HEK293 (cell line): ENCODE measurements around the gene C2CD3.

Experiments used
- CTCF ChIA-PET: fragments of 350-600 bp; formaldehyde crosslinking; extraction: SDS; loops from one replicate; lab custom pipeline; 2021; ENCODE audit warnings: antibody characterized with exemption; lab: Yijun Ruan, JAX
- POLR2A ChIA-PET: fragments of 300-600 bp; formaldehyde crosslinking; extraction: SDS; loops from one replicate; lab custom pipeline; 2020; ENCODE audit warnings: antibody characterized with exemption, inconsistent platforms; lab: Yijun Ruan, JAX
- H3K27ac ChIP-seq: fragments of 200-500 bp; sonication (Bioruptor generic); 2 replicates; pipeline ENCODE4 v1.5.1; 2014; ENCODE audit warnings: low read depth, low read length, control low read depth, inconsistent platforms; ENCODE audit errors: extremely low read depth
- H3K36me3 ChIP-seq, 2 experiments: fragments of 200-500 bp in 1 of 2; sonication (Bioruptor generic) in 1 of 2; 1 replicate in 1 of 2; 2 replicates in 1 of 2; pipeline ENCODE4 v1.5.1; 2014 to 2017; ENCODE audit warnings: inconsistent platforms in 2 of 2, low read length in 2 of 2; ENCODE audit not compliant: control insufficient read depth in 2 of 2, insufficient read depth in 1 of 2
- H3K4me1 ChIP-seq: fragments of 200-500 bp; sonication (Bioruptor generic); 2 replicates; pipeline ENCODE4 v1.5.1; 2014; ENCODE audit warnings: mild to moderate bottlenecking, low read length, inconsistent platforms; ENCODE audit not compliant: control insufficient read depth, insufficient read depth
- H3K4me3 ChIP-seq: 2 replicates; pipeline ENCODE4 v1.5.1; 2011; ENCODE audit warnings: low read depth, mild to moderate bottlenecking, control low read depth, low read length, moderate library complexity
- H3K9me3 ChIP-seq: fragments of 200-500 bp; sonication (Bioruptor generic); 2 replicates; pipeline ENCODE4 v1.5.1; 2014; ENCODE audit warnings: low read depth, low read length, inconsistent platforms; ENCODE audit not compliant: control insufficient read depth, insufficient read depth
- HOXA7 ChIP-seq: sonication (generic); formaldehyde crosslinking; IDR thresholded peaks from 2 replicates; pipeline ENCODE4 v1.8.1; 2022; ENCODE audit warnings: missing genetic modification reagents, borderline replicate concordance
- HOXD13 ChIP-seq: sonication (generic); formaldehyde crosslinking; IDR thresholded peaks from 2 replicates; pipeline ENCODE4 v1.8.0; 2022; ENCODE audit warnings: missing genetic modification reagents, borderline replicate concordance
- KLF10 ChIP-seq: fragments of 450-650 bp; IDR thresholded peaks from 2 replicates; pipeline ENCODE4 v1.5.1; 2018; ENCODE audit warnings: missing biosample characterization, mild to moderate bottlenecking, missing genetic modification characterization
- OVOL3 ChIP-seq: fragments of 450-650 bp; formaldehyde crosslinking; IDR thresholded peaks from 2 replicates; pipeline ENCODE4 v1.5.1; 2016; ENCODE audit warnings: missing biosample characterization, missing genetic modification characterization
- PRDM6 ChIP-seq: fragments of 450-650 bp; formaldehyde crosslinking; IDR thresholded peaks from 2 replicates; pipeline ENCODE4 v1.5.1; 2017; ENCODE audit warnings: missing biosample characterization, missing genetic modification characterization
- SALL2 ChIP-seq: fragments of 450-650 bp; formaldehyde crosslinking; IDR thresholded peaks from 2 replicates; pipeline ENCODE4 v1.5.0; 2017; ENCODE audit warnings: missing biosample characterization, mild to moderate bottlenecking, missing genetic modification characterization, borderline replicate concordance
- ZFP41 ChIP-seq: fragments of 450-650 bp; formaldehyde crosslinking; IDR thresholded peaks from 2 replicates; pipeline ENCODE4 v1.5.1; 2016; ENCODE audit warnings: missing biosample characterization, missing genetic modification characterization, borderline replicate concordance
- ZIC2 ChIP-seq: fragments of 450-650 bp; formaldehyde crosslinking; IDR thresholded peaks from 2 replicates; pipeline ENCODE4 v1.5.1; 2016; ENCODE audit warnings: missing biosample characterization, missing genetic modification characterization
- ZNF138 ChIP-seq: fragments of 450-650 bp; formaldehyde crosslinking; IDR thresholded peaks from 2 replicates; pipeline ENCODE4 v1.5.1; 2016; ENCODE audit warnings: missing biosample characterization, missing genetic modification characterization, borderline replicate concordance
- ZNF174 ChIP-seq: fragments of 450-650 bp; formaldehyde crosslinking; IDR thresholded peaks from 2 replicates; pipeline ENCODE4 v1.5.0; 2017; ENCODE audit warnings: missing biosample characterization, mild to moderate bottlenecking, missing genetic modification characterization
- ZNF19 ChIP-seq: fragments of 450-650 bp; formaldehyde crosslinking; IDR thresholded peaks from 2 replicates; pipeline ENCODE4; 2016; ENCODE audit warnings: missing biosample characterization, missing genetic modification characterization, low read depth
- ZNF324 ChIP-seq: fragments of 450-650 bp; formaldehyde crosslinking; IDR thresholded peaks from 2 replicates; pipeline ENCODE4 v1.5.1; 2016; ENCODE audit warnings: missing biosample characterization, missing genetic modification characterization
- ZNF350 ChIP-seq: fragments of 450-650 bp; formaldehyde crosslinking; IDR thresholded peaks from 2 replicates; pipeline ENCODE4 v1.5.0; 2017; ENCODE audit warnings: missing biosample characterization, mild to moderate bottlenecking, missing genetic modification characterization
- ZNF366 ChIP-seq: fragments of 450-650 bp; formaldehyde crosslinking; conservative IDR thresholded peaks from 2 replicates; pipeline ENCODE4 v1.5.1; 2016; ENCODE audit warnings: missing biosample characterization, missing genetic modification characterization
- ZNF449 ChIP-seq: fragments of 450-650 bp; formaldehyde crosslinking; IDR thresholded peaks from 2 replicates; pipeline ENCODE4 v1.5.1; 2017; ENCODE audit warnings: missing biosample characterization, mild to moderate bottlenecking, missing genetic modification characterization, moderate library complexity
- ZNF48 ChIP-seq: fragments of 450-650 bp; formaldehyde crosslinking; IDR thresholded peaks from 2 replicates; pipeline ENCODE4 v1.5.1; 2016; ENCODE audit warnings: missing biosample characterization, missing genetic modification characterization
- ZNF585B ChIP-seq: fragments of 450-650 bp; formaldehyde crosslinking; IDR thresholded peaks from 2 replicates; pipeline ENCODE4 v1.5.1; 2016; ENCODE audit warnings: missing biosample characterization, missing genetic modification characterization
- ZNF629 ChIP-seq: fragments of 450-650 bp; formaldehyde crosslinking; IDR thresholded peaks from 2 replicates; pipeline ENCODE4 v1.5.1; 2017; ENCODE audit warnings: missing biosample characterization, missing genetic modification characterization
- ZNF658 ChIP-seq: fragments of 450-650 bp; formaldehyde crosslinking; IDR thresholded peaks from 2 replicates; pipeline ENCODE4; 2016; ENCODE audit warnings: missing biosample characterization, missing genetic modification characterization
- ZNF76 ChIP-seq: fragments of 450-650 bp; formaldehyde crosslinking; IDR thresholded peaks from 2 replicates; pipeline ENCODE4; 2016; ENCODE audit warnings: low read depth, missing biosample characterization, missing genetic modification characterization, borderline replicate concordance
- ZNF785 ChIP-seq: fragments of 450-650 bp; formaldehyde crosslinking; IDR thresholded peaks from 2 replicates; pipeline ENCODE4 v1.5.1; 2016; ENCODE audit warnings: missing biosample characterization, missing genetic modification characterization
- TF ChIP-seq, protein P1 (sequence below): fragments of 450-650 bp; formaldehyde crosslinking; IDR thresholded peaks from 2 replicates; pipeline ENCODE4 v1.5.1; 2016; ENCODE audit warnings: missing biosample characterization, missing genetic modification characterization
- TF ChIP-seq, protein P2 (sequence below): fragments of 450-650 bp; IDR thresholded peaks from 2 replicates; pipeline ENCODE4 v1.5.1; 2018; ENCODE audit warnings: missing biosample characterization, mild to moderate bottlenecking, missing genetic modification characterization
- TF ChIP-seq, protein P3 (sequence below): fragments of 450-650 bp; formaldehyde crosslinking; IDR thresholded peaks from 2 replicates; pipeline ENCODE4 v1.5.1; 2016; ENCODE audit warnings: missing biosample characterization, missing genetic modification characterization

C2CD3 gene

GRCh38 chr11:73991471-73992006, 179.3 kb downstream of the C2CD3 start:
- H3K27ac ChIP-seq: no peak overlapping the region
- no peak overlapping the region for H3K4me3 ChIP-seq
- no peaks in the 10 kb centered on the region for H3K4me1 ChIP-seq
- ChIA-PET POLR2A (no interaction called here), CTCF (interaction anchor here (0.9 kb wide), 1 partner anchor 11 kb away, joined by 3 read pairs; no protein-coding TSS in a partner anchor)
- no peaks in the 10 kb centered on the region for H3K9me3 ChIP-seq
- no peaks in the 10 kb centered on the region for H3K36me3 ChIP-seq
- TF ChIP-seq PRDM6 (tag by site-specific recombination) (no peak), ZNF174 (tag by site-specific recombination) (no peak), ZIC2 (tag by site-specific recombination) (peak; percentile 41; the same call in 1 of the 2 replicates), ZNF658 (no peak), ZNF324 (tag by site-specific recombination) (no peak), HOXA7 (no peak)
- TF ChIP-seq, protein P1, sequence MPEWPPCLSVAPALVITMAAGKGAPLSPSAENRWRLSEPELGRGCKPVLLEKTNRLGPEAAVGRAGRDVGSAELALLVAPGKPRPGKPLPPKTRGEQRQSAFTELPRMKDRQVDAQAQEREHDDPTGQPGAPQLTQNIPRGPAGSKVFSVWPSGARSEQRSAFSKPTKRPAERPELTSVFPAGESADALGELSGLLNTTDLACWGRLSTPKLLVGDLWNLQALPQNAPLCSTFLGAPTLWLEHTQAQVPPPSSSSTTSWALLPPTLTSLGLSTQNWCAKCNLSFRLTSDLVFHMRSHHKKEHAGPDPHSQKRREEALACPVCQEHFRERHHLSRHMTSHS: no peak

DNA sequence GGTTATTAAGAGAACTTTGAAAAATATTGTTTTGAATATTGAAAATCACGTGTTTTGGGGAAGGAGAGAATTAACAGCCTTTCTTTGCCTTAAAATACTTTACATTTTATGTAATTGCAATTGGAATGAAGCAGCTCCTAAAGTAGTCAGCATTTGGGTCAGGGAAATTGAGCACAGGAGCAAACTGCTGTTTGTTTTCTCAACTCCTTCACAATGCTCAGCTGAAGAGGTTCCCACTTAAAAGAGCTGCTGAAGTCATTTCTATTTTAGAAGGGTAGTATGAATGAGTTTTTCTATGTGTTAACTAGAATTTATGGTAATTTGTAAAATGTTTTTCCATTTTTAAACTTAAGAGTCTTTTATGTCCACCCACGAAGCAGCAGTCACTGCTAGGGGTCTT, 180.1 kb downstream of the C2CD3 start:
- no peaks in the 10 kb centered on the region for H3K4me1 ChIP-seq
- H3K9me3 ChIP-seq: no peaks in the 10 kb centered on the region
- no peak overlapping the region for H3K27ac ChIP-seq
- ChIA-PET CTCF (interaction anchor here (0.9 kb wide), 1 partner anchor 12 kb away, joined by 3 read pairs; no protein-coding TSS in a partner anchor), POLR2A (no interaction called here)
- no peaks in the 10 kb centered on the region for H3K36me3 ChIP-seq
- TF ChIP-seq ZNF138 (tag by site-specific recombination): no peak
- TF ChIP-seq SALL2 (tag by site-specific recombination): no peak
- TF ChIP-seq ZNF48 (tag by site-specific recombination): no peak
- TF ChIP-seq HOXD13 (CRISPR knock-in tag): no peak
- no peak for TF ChIP-seq ZNF785 (tag by site-specific recombination)
- TF ChIP-seq ZNF350 (tag by site-specific recombination): no peak
- TF ChIP-seq ZNF366 (tag by site-specific recombination): no peak
- no peak for TF ChIP-seq ZNF19 (tag by site-specific recombination)
- no peak for TF ChIP-seq ZNF629 (tag by site-specific recombination)
- no peak for TF ChIP-seq OVOL3
- TF ChIP-seq ZNF76: no peak
- TF ChIP-seq, protein P2, sequence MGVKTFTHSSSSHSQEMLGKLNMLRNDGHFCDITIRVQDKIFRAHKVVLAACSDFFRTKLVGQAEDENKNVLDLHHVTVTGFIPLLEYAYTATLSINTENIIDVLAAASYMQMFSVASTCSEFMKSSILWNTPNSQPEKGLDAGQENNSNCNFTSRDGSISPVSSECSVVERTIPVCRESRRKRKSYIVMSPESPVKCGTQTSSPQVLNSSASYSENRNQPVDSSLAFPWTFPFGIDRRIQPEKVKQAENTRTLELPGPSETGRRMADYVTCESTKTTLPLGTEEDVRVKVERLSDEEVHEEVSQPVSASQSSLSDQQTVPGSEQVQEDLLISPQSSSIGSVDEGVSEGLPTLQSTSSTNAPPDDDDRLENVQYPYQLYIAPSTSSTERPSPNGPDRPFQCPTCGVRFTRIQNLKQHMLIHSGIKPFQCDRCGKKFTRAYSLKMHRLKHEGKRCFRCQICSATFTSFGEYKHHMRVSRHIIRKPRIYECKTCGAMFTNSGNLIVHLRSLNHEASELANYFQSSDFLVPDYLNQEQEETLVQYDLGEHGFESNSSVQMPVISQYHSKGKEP (tag by site-specific recombination): no peak
- TF ChIP-seq ZFP41 (tag by site-specific recombination): no peak
- TF ChIP-seq KLF10 (tag by site-specific recombination): no peak
- TF ChIP-seq, protein P3, sequence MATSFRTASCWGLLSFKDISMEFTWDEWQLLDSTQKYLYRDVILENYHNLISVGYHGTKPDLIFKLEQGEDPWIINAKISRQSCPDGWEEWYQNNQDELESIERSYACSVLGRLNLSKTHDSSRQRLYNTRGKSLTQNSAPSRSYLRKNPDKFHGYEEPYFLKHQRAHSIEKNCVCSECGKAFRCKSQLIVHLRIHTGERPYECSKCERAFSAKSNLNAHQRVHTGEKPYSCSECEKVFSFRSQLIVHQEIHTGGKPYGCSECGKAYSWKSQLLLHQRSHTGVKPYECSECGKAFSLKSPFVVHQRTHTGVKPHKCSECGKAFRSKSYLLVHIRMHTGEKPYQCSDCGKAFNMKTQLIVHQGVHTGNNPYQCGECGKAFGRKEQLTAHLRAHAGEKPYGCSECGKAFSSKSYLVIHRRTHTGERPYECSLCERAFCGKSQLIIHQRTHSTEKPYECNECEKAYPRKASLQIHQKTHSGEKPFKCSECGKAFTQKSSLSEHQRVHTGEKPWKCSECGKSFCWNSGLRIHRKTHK (tag by site-specific recombination): no peak
- TF ChIP-seq ZNF449: no peak
- TF ChIP-seq ZNF585B (tag by site-specific recombination): no peak
- H3K4me3 ChIP-seq: no peak overlapping the region
